WI38 (cell line): ENCODE measurements around the gene VPS37B.
A peak's percentile ranks its signal among the peaks of the same experiment; 100 is the strongest.

Experiments used
- H3K4me3 ChIP-seq: 2 replicates; pipeline ENCODE4 v1.5.1; 2011; ENCODE audit warnings: low read depth, mild to moderate bottlenecking, control low read depth, low read length
- CTCF ChIP-seq: IDR thresholded peaks from 2 replicates; pipeline ENCODE4 v1.5.1; 2012; ENCODE audit warnings: low read depth, mild to moderate bottlenecking, control low read depth, low read length

VPS37B gene

DNA sequence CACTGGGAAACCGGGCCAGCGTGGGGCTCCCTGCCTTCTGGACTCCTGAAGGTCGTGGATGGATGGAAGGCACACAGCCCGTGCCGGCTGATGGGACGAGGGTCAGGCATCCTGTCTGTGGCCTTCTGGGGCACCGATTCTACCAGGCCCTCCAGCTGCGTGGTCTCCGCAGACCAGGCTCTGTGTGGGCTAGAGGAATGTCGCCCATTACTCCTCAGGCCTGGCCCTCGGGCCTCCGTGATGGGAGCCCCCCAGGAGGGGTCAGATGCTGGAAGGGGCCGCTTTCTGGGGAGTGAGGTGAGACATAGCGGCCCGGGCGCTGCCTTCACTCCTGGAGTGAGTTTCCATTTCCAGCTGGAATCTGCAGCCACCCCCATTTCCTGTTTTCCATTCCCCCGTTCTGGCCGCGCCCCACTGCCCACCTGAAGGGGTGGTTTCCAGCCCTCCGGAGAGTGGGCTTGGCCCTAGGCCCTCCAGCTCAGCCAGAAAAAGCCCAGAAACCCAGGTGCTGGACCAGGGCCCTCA, 33.8 kb downstream of the VPS37B start:
- H3K4me3 ChIP-seq = no peak overlapping the region
- no peak for TF ChIP-seq CTCF

DNA sequence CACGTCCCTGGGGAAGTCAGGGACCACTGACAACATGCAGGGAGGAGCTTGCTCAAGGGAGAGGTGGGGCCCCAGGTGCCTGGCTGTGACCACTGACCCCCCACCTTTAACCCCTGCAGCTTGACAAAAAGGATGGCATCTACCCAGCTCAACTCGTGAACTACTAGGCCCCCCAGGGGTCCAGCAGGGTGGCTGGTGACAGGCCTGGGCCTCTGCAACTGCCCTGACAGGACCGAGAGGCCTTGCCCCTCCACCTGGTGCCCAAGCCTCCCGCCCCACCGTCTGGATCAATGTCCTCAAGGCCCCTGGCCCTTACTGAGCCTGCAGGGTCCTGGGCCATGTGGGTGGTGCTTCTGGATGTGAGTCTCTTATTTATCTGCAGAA, 34.3 kb downstream of the VPS37B start:
- no peak overlapping the region for H3K4me3 ChIP-seq
- no peak for TF ChIP-seq CTCF

- TF ChIP-seq CTCF = no peak
- no peak overlapping the region for H3K4me3 ChIP-seq
Measured at GRCh38 chr12:122860854-122861586, 34.9 kb downstream of the VPS37B start.

DNA sequence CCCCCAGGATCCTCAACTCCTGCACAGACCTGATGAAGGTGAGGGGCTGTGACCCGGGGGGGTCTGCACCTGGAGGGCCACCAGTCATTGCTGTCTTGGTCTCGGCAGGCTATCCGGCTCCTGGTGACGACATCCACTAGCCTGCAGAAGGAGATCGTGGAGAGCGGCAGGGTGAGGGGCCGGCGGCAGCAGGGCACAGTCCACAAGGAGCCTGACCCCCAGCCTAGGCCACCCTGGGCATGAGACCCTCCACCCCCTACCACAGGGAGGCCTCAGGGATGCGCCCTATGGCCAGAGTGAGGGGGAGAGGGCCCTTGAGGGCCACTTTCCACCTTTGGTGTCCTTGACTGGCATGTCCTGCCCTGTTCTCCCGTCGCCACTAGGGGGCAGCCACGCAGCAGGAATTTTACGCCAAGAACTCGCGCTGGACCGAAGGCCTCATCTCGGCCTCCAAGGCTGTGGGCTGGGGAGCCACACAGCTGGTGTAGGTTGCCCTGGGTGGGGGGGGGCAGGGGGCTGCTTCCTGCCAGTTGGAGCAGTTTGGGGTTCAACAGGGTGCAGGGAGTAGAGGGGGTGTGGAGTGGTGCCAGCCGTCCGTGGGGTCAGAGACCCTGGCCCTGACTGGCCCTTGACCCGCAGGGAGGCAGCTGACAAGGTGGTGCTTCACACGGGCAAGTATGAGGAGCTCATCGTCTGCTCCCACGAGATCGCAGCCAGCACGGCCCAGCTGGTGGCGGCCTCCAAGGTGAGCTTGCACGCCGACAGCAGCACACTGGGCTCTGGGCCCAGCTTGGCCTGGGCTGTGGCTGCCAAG, 35.7 kb downstream of the VPS37B start:
- peak; percentile 78 for TF ChIP-seq CTCF
- H3K4me3 ChIP-seq = no peak overlapping the region

- H3K4me3 ChIP-seq = no peak overlapping the region
- no peak for TF ChIP-seq CTCF
Measured at GRCh38 chr12:122859303-122860039, 36.5 kb downstream of the VPS37B start.

DNA sequence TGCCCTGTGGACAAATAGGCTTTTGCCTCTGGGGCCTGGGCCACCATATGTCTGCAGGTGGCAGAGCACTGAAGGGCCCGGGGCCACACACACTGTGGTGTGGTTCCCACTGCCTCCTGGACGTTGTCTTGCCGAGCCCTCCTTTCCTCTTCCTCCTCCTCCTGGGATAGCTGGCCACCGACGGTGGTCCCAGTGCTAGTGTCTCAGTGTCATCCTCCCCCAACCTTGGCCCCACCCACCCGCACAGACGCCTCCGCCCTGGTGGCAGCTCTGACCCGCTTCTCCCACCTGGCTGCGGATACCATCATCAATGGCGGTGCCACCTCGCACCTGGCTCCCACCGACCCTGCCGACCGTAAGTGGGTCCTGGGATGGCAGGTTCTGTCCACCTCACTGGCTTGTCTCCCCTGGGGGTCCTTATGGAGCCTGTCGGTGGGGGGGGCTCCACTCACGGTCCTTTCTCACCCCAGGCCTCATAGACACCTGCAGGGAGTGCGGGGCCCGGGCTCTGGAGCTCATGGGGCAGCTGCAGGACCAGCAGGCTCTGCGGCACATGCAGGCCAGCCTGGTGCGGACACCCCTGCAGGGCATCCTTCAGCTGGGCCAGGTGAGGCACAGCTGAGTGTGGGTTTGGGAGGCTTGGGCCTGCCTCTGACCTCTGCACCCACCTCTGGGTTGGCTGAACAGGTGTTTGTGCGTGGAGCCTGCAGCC, 37.2 kb downstream of the VPS37B start:
- TF ChIP-seq CTCF = no peak
- no peak overlapping the region for H3K4me3 ChIP-seq
